ENCODE results near the gene GIGYF1. TPM values are rescaled to one million over a fixed set of nuclear protein-coding genes. Genes with fewer than 3 reads are reported as not detected.
"Not testable (repeated sequence)": the region's sequence is repeated elsewhere in the genome, so short reads cannot be mapped to it uniquely, and the experiment has no call there.

The GIGYF1 gene
- polyA plus RNA-seq, 1 experiment, result 4.4 TPM

- ChIA-PET POLR2A (interaction anchor here (0.7 to 1.1 kb wide), 2 partner anchors 120 to 143 kb away, joined by 3 read pairs; partner anchors contain the start of genes SLC12A9 and SRRT), CTCF (interaction anchor here (0.6 to 0.7 kb wide), 2 partner anchors 95 to 782 kb away, joined by 3 to 6 read pairs; partner anchors contain the start of gene EPHB4)
- Histone ChIP-seq H3K27me3 (ENCODE audit: control insufficient read depth, insufficient read depth, low read length) (peaks cover 31% of the 10 kb centered on the region), H3K4me3 (ENCODE audit: low read depth, low read length) (no peak overlapping the region), H3K9me3 (ENCODE audit: control insufficient read depth, insufficient read depth, low read length) (no peaks in the 10 kb centered on the region; the same call in 1 of the 2 replicates), H3K27ac (ENCODE audit: low read depth, low read length) (no peak overlapping the region)
- no peak for TF ChIP-seq CTCF (IDR thresholded peaks at IDR 0.05; ENCODE audit: low read depth, low read length)
- no peak for DNase-seq (ENCODE audit: low read depth, low spot score)
Observed at GRCh38 chr7:100731937-100732636, 38.0 kb upstream of the GIGYF1 start.

- no peak for DNase-seq (ENCODE audit: low read depth, low spot score)
- POLR2A ChIA-PET, result no interaction called here
- H3K27me3 ChIP-seq (ENCODE audit: control insufficient read depth, insufficient read depth, low read length), result peaks cover 22% of the 10 kb centered on the region
- TF ChIP-seq CTCF (IDR thresholded peaks at IDR 0.05; ENCODE audit: low read depth, low read length), result no peak
- CTCF ChIA-PET, result interaction anchor here (1.0 kb wide), 2 partner anchors 25 to 121 kb away, joined by 3 to 5 read pairs; partner anchors contain the start of gene POP7
- H3K9me3 ChIP-seq (ENCODE audit: control insufficient read depth, insufficient read depth, low read length), result no peaks in the 10 kb centered on the region; the same call in 1 of the 2 replicates
- no peak overlapping the region for H3K4me3 ChIP-seq (ENCODE audit: low read depth, low read length)
- H3K27ac ChIP-seq (ENCODE audit: low read depth, low read length), result no peak overlapping the region
Observed at GRCh38 chr7:100730136-100730800, 36.2 kb upstream of the GIGYF1 start.

GRCh38 chr7:100728196-100728595, 34.1 kb upstream of the GIGYF1 start:
- Histone ChIP-seq H3K4me3 (ENCODE audit: low read depth, low read length) (no peak overlapping the region), H3K9me3 (ENCODE audit: control insufficient read depth, insufficient read depth, low read length) (no peaks in the 10 kb centered on the region; the same call in 1 of the 2 replicates), H3K27me3 (ENCODE audit: control insufficient read depth, insufficient read depth, low read length) (peaks cover 28% of the 10 kb centered on the region), H3K27ac (ENCODE audit: low read depth, low read length) (no peak overlapping the region)
- TF ChIP-seq CTCF (IDR thresholded peaks at IDR 0.05; ENCODE audit: low read depth, low read length), result no peak
- ChIA-PET POLR2A (interaction anchor here (0.7 to 0.9 kb wide), 2 partner anchors 22 to 147 kb away, joined by 3 read pairs; partner anchors contain the start of gene SRRT), CTCF (no interaction called here)
- DNase-seq (ENCODE audit: low read depth, low spot score), result no peak

- DNase-seq (ENCODE audit: low read depth, low spot score), result no peak
- Histone ChIP-seq H3K9me3 (ENCODE audit: control insufficient read depth, insufficient read depth, low read length) (no peaks in the 10 kb centered on the region; the same call in 1 of the 2 replicates), H3K4me3 (ENCODE audit: low read depth, low read length) (no peak overlapping the region), H3K27ac (ENCODE audit: low read depth, low read length) (peak overlapping the region; percentile 62), H3K27me3 (ENCODE audit: control insufficient read depth, insufficient read depth, low read length) (peaks cover 31% of the 10 kb centered on the region)
- ChIA-PET CTCF (interaction anchor here (0.9 to 2.1 kb wide), 2 partner anchors 101 to 124 kb away, joined by 3 to 7 read pairs; no protein-coding TSS in a partner anchor), POLR2A (no interaction called here)
- TF ChIP-seq CTCF (IDR thresholded peaks at IDR 0.05; ENCODE audit: low read depth, low read length), result no peak
Observed at GRCh38 chr7:100726996-100727761, 33.1 kb upstream of the GIGYF1 start.

- CTCF ChIA-PET, result interaction anchor here (0.8 to 0.9 kb wide), 2 partner anchors 8 to 50 kb away, joined by 3 read pairs; no protein-coding TSS in a partner anchor
- H3K4me3 ChIP-seq (ENCODE audit: low read depth, low read length); H3K9me3 ChIP-seq (ENCODE audit: control insufficient read depth, insufficient read depth, low read length); H3K27ac ChIP-seq (ENCODE audit: low read depth, low read length); DNase-seq (ENCODE audit: low read depth, low spot score); POLR2A ChIA-PET: not testable (repeated sequence)
- peaks cover 50% of the 10 kb centered on the region for H3K27me3 ChIP-seq (ENCODE audit: control insufficient read depth, insufficient read depth, low read length)
Observed at GRCh38 chr7:100724364-100724763, 30.3 kb upstream of the GIGYF1 start.

Measured in AG04450 (cell line).